ENCODE results near the gene PARD3.

The PARD3 gene

GRCh38 chr10:34492081-34492480 lies 323.0 kb downstream of the PARD3 start:
- peak; percentile 11 for DNase-seq (ENCODE audit: low spot score)

GRCh38 chr10:34491678-34492077 lies 323.4 kb downstream of the PARD3 start:
- DNase-seq (ENCODE audit: low spot score), result no peak

DNA sequence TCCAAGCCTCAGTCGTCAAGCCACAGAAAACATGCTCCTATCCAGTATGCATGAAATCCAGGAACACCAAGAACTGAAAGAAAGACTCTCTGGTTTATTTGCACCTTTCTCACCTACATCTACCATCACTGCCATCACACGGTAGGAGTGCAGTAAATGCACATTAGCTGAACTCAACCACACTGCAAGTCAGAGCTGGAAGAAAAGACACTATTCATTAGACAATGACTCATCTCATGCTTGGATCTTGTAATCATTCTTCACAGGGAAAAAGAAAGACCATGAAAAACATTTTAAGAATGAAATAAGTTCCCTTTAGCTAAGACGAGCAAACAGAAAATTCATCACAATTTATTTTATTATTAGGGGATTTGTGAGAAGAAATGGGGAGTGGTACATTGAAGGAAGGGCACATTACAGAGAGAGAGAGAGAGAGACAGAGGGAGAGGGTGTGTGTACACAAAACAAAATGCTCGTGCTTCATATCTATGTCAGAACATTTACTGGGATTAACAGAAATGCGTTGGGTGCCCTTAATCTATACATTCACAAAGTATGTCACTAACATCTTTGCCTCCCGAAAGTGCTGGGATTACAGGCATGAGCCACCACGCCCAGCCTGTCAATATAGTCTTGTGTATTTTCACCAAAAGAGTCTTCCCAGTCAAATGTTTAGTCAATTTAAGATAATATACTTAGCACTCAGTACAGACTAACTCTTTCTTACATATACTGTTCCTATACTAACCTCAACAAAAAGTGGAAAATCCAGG lies 324.9 kb downstream of the PARD3 start:
- DNase-seq (ENCODE audit: low spot score), result no peak

GRCh38 chr10:34489411-34489810 lies 325.7 kb downstream of the PARD3 start:
- no peak for DNase-seq (ENCODE audit: low spot score)

- DNase-seq (ENCODE audit: low spot score), result no peak
Observed at GRCh38 chr10:34488476-34489130, 326.5 kb downstream of the PARD3 start.

GRCh38 chr10:34486008-34486407 lies 329.1 kb downstream of the PARD3 start:
- no peak for DNase-seq (ENCODE audit: low spot score)

GRCh38 chr10:34484164-34484563 lies 330.9 kb downstream of the PARD3 start:
- DNase-seq (ENCODE audit: low spot score), result no peak

DNA sequence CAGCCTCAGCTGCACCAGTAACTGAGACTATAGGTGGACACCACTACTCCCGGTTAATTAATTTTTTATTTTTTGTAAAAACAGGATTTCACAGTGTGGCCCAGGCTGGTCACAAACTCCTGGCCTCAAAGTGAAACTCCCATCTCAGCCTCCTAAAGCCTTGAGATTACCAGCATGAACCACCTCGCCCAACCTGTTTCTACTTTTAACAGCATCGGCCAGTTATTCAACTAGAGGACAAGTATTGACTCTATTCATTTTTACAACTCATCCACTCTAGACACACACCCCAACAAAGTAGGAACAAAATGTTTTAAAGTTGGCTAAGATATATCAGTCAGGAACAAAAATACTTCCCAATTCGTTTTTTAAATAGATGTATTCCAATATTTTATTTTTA lies 334.8 kb downstream of the PARD3 start:
- DNase-seq (ENCODE audit: low spot score), result no peak

DNA sequence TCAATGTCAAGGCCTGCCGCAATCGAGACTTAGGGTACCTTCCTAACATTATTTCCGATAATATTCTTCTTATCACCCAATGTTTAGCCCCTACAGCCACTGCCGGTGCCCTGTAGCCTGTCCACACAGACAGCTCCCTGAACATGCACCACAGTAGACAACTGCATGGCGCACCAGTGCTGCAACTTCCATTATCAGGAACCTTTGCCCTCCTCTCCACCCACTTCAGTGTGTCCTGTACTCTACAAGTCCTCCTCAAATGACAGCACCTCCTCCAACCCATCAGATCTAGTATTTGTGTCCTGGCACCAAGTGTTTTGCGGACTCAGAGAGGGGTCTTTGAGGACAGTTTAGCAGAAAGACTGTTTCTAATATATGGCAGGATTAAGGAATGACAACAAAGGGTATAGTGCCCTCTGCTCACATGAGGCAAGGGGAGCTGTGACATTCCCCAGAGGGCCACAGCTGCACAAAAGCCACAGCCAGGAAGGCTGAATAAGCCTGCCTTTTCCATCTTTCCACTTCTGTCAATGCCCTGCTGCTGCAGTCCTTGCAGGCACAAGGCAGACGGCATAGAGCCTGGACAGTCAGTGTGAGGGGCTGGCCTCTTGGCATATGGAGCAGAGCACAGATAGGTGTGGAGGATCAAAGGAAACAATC lies 335.4 kb downstream of the PARD3 start:
- DNase-seq (ENCODE audit: low spot score), result no peak

DNA sequence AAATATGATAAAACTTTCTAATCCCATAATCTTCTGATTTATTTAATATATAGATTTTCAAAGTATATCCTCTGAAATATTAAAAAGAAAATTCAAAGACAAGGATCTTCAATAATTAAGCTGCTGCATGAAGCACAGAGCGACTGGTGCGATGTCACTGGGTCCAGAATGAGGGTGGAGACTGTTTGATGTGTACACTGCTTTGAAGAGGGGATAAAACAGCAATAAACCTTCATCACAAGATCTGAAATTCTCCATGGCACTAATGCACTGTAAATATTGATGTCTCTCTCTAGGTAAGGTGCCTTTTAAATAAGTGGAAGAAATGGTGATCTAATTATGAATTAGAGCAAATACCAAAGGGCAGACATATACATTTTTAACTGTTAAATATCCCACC lies 337.8 kb downstream of the PARD3 start:
- DNase-seq (ENCODE audit: low spot score), result peak; percentile 32

GRCh38 chr10:34476608-34477007 lies 338.5 kb downstream of the PARD3 start:
- DNase-seq (ENCODE audit: low spot score), result no peak

DNA sequence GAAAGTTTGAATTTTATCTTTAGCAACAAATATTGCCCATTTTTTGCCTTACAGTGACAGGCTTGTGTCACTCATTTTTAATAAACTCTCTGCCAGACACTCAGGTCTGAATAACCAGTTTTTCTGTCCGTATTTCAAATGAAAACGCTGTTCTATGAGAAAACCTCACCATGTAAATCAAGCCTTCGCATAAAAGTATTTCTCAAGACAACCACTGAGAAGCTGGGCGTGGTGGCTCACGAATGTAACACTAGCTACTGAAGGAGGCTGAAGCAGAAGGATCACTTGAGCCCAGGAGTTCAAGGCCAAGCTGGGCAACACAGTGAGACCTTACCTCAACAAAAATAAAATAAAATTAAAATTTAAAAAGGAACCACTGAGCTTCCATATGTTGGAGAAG lies 339.3 kb downstream of the PARD3 start:
- no peak for DNase-seq (ENCODE audit: low spot score)

DNA sequence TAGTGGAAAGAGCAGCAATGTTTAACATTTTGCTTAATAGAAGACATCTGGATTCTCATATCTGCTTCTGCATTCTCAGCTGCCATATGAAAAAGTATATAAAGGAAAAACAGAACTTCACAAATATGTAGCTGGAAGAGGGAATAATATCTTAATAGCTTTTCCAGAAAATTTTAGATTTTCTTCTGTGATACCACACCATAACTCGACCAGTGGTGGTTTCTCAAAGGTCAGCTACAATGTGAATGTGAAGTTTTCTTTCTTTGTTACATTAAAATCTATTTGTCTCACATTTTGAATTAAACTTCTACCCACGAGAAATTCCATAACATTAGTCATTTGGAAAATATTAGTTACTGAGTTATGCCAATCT lies 339.8 kb downstream of the PARD3 start:
- no peak for DNase-seq (ENCODE audit: low spot score)

- DNase-seq (ENCODE audit: low spot score), result no peak
Observed at GRCh38 chr10:34474555-34475273, 340.4 kb downstream of the PARD3 start.

DNA sequence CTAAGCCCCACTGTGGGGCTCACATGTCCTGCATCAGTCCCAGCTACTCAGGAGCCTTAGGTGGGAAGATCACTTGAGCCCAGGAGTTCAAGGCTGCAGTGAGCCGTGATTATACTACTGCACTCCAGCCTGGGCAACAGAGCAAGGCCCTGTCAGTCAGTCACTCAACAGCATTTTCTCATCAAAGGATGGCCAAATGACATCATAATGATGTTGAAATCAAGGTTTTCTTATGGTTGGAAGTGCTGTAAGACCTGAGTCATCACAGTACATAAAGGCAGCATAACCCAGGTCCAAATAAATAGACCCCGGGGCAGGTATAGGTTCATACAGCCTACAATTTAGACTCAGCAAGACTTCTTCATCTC lies 341.1 kb downstream of the PARD3 start:
- DNase-seq (ENCODE audit: low spot score), result no peak

DNA sequence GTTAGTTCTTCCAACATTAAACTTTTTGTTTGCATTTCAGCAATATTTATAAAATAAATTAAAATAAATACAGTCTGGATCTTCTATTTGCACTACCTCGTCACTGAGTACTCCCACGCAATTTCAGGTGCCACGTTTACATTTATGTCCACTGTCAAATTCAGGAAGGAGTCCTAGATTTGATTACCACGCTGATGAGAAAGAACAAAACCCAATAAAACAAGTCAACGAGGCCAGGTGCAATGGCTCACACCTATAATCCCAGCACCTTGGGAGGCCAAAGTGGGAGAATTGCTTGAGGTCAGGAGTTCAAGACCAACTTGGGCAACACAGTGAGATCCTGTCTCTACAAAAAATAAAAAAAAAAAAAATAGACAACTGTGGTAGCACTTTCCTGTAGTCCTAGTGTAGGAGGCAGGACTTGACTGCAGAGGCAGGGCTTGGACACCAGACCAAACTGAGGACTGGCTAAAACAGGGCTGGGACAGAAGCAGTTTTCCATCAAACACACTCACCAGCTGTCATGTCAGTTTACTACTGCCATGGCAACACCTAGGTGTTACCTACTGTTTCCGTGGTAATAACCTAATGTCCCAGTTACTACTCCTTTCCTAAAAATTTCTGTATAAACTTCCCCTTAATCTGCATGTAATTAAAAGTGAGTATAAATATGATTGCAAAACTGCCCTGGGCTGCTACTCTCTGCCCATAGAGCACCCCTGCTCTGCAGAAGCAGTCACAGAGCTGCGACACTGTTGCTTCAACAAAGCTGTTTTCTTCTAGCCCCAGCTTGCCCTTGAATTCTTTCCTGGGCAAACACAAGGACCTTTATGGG lies 341.7 kb downstream of the PARD3 start:
- DNase-seq (ENCODE audit: low spot score), result no peak

GRCh38 chr10:34470307-34470706 lies 344.8 kb downstream of the PARD3 start:
- no peak for DNase-seq (ENCODE audit: low spot score)

DNA sequence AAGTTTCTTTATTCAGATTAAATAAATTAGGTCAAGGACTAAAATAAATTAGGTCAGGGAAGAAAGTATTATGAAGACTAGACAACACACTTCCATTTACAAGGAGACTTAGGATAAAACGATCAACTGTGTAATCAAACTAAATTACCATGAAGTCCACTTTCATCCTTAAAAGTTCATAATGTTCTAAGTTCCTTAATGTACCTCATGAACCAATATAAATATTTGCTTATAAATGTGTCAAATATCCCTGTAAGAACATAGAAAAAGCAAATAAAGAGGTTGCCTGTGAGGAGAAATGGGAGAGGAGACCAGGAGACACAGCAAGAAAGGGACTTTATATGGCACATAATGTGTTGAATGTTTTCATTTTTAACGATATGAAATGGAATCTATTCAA lies 345.6 kb downstream of the PARD3 start:
- DNase-seq (ENCODE audit: low spot score), result no peak

GRCh38 chr10:34467902-34468301 lies 347.2 kb downstream of the PARD3 start:
- no peak for DNase-seq (ENCODE audit: low spot score)

GRCh38 chr10:34467364-34467763 lies 347.7 kb downstream of the PARD3 start:
- DNase-seq (ENCODE audit: low spot score), result no peak

- DNase-seq (ENCODE audit: low spot score), result no peak
Observed at GRCh38 chr10:34465678-34466077, 349.4 kb downstream of the PARD3 start.

DNA sequence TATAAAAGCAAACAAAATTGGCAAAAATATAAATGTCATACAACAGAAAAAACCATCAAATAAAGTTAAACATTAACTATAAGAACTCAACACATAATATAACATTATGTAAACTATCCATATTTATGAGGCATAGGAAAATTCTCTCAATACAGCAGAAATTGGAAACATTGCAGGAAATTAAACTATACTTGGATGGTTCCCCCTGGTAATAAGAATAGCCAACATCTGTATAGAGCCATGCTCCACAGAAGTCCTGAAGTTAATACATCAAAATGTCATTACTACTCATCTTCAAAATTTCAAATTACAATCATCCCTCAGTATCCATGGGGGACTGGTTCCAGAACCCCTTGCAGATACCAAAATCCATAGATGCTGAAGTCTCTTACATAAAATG lies 350.5 kb downstream of the PARD3 start:
- no peak for DNase-seq (ENCODE audit: low spot score)

Measured in SW480 (cell line).